OCI-LY7 (cell line): ENCODE results near the gene LANCL2.

Experiments
- CTCF ChIP-seq: fragments of 200-600 bp; sonication (generic); conservative IDR thresholded peaks from 2 replicates; pipeline ENCODE4 v1.5.1; 2014; ENCODE audit warnings: mild to moderate bottlenecking, antibody characterized with exemption, low read length, moderate library complexity, mixed read lengths
- EZH2phosphoT487 ChIP-seq: fragments of 200-600 bp; sonication (generic); IDR thresholded peaks from 2 replicates; pipeline ENCODE4 v1.6.1; 2018; ENCODE audit warnings: low read depth, borderline replicate concordance, mild to moderate bottlenecking, mixed run types, antibody characterized with exemption, low read length, moderate library complexity, mixed read lengths

GRCh38 chr7:55382251-55382650 is 17.1 kb downstream of the LANCL2 start:
- TF ChIP-seq CTCF (no peak), EZH2phosphoT487 (no peak)
